Muscle layer of duodenum (tissue), 2 donors: ENCODE data around the gene ATF6.

Experiments
- H3K27ac ChIP-seq: one replicate; pipeline ENCODE4 v1.7.0; 2013; ENCODE audit warnings: mild to moderate bottlenecking, low read length
- H3K27me3 ChIP-seq: one replicate; pipeline ENCODE4 v1.7.0; 2013; ENCODE audit warnings: low read depth, mild to moderate bottlenecking, control low read depth, low read length
- H3K36me3 ChIP-seq, 2 donors: one replicate each; pipeline ENCODE4 v1.7.0; 2013; ENCODE audit warnings: low read length in 2 of 2, control low read depth in 1 of 2, mild to moderate bottlenecking in 1 of 2; ENCODE audit not compliant: insufficient read depth in 2 of 2, control insufficient read depth in 1 of 2
- H3K4me1 ChIP-seq, 2 donors: one replicate each; pipeline ENCODE4 v1.7.0; 2013; ENCODE audit warnings: low read length in 2 of 2, mild to moderate bottlenecking in 2 of 2, control low read depth in 1 of 2, moderate library complexity in 1 of 2; ENCODE audit not compliant: insufficient read depth in 2 of 2, control insufficient read depth in 1 of 2
- H3K4me3 ChIP-seq, 2 donors: one replicate each; pipeline ENCODE4 v1.7.0; 2013; ENCODE audit warnings: low read length in 2 of 2, low read depth in 1 of 2, mild to moderate bottlenecking in 1 of 2
- H3K9me3 ChIP-seq, 2 donors: one replicate each; pipeline ENCODE4 v1.7.0; 2013; ENCODE audit warnings: low read length in 2 of 2, control low read depth in 1 of 2, mild to moderate bottlenecking in 1 of 2; ENCODE audit not compliant: control insufficient read depth in 1 of 2
- donor health status: healthy.

Gene ATF6

DNA sequence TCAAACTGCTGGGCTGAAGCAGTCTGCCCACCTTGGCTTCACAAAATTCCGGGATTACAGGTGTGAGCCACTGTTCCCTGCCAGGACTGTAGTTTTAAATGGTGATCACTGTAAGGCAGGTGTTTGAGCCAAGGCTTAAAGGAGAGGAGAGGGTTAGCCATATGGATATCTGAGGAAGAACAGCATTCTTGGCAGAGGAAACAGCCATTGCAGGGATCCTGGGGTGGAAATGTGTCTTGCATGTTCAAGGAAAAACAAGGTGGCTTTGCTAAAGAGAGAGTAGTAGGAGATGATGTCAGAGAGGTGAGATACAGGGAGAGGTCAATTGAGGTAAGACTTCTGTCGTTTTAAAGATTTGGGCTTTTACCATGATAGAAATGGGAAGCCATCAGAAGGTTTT lies 73.5 kb downstream of the ATF6 start:
- peaks cover 0 to 5% of the 10 kb centered on the region in 2 donors for H3K36me3 ChIP-seq
- H3K27me3 ChIP-seq: no peaks in the 10 kb centered on the region
- H3K27ac ChIP-seq: no peak overlapping the region
- H3K9me3 ChIP-seq: no peaks in the 10 kb centered on the region
- peaks cover 0 to 7% of the 10 kb centered on the region in 2 donors for H3K4me1 ChIP-seq
- no peak overlapping the region for H3K4me3 ChIP-seq

DNA sequence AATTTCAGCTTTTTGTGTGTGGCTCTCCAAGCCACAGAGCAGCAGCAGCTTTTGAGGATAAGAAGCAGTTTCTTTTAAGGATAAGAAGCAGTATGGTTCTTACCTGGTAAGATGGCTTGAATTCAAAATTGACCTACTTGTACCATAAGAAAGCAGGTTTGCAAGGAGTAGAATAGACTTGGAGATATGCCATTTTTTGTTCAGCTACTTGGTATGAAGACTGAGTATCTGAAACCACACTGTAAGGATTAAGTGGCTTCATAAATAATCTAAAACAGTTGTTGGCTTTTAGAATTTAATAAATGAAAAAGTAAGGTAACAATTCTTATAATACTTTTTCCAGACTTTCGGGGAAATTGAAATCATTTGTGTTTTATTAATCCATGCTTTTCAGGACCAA lies 74.2 kb downstream of the ATF6 start:
- Histone ChIP-seq H3K9me3 (no peaks in the 10 kb centered on the region), H3K4me1 (peaks cover 0 to 7% of the 10 kb centered on the region in 2 donors), H3K36me3 (peaks cover 0 to 5% of the 10 kb centered on the region in 2 donors), H3K27me3 (no peaks in the 10 kb centered on the region), H3K27ac (no peak overlapping the region), H3K4me3 (no peak overlapping the region)

DNA sequence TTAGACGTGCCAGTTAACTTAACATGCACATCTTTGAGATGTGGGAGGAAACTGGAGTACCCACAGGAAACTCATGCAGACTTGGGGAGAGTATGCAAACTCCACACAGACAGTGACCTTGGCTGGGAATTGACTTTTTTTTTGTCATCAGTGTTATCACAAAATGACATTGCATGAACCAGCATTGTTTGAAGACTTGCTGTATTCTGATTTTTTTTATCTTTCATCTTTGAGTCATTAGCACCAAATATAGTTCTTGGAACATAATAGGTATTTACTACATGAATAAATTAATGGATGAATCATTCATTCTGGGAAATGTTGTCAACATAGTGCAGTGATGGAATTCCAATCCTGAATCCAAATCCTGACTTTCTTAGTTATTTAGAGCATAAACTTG lies 77.0 kb downstream of the ATF6 start:
- Histone ChIP-seq H3K4me1 (peaks cover 0 to 6% of the 10 kb centered on the region in 2 donors), H3K9me3 (no peaks in the 10 kb centered on the region), H3K36me3 (peaks cover 0 to 5% of the 10 kb centered on the region in 2 donors)

DNA sequence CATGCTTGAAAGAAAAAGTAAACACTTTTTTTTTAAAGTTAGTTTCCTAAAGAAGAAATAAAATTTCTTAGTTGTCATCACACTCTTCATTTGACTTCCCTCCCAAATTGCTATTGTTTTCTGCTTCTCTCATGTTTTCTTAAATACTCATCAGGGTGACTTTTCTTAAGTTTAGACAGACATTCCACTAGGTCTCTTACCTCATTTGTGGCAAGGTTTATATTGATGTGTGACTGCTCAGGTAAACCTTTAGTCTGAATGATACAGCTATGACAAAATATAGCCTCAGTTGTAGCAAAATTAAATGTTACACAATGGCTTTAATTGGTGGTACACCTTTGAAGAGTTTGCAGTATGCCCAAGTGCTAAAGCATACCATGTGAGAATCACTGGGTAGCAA lies 78.6 kb downstream of the ATF6 start:
- no peak overlapping the region for H3K27ac ChIP-seq
- H3K36me3 ChIP-seq: peaks cover 0 to 5% of the 10 kb centered on the region in 2 donors
- no peaks in the 10 kb centered on the region for H3K9me3 ChIP-seq
- H3K27me3 ChIP-seq: no peaks in the 10 kb centered on the region
- no peaks in the 10 kb centered on the region for H3K4me1 ChIP-seq
- H3K4me3 ChIP-seq: no peak overlapping the region

More for the DNA sequence above, 77.0 kb downstream of the ATF6 start:
- H3K27ac ChIP-seq: no peak overlapping the region
- H3K27me3 ChIP-seq: no peaks in the 10 kb centered on the region
- H3K4me3 ChIP-seq: no peak overlapping the region

DNA sequence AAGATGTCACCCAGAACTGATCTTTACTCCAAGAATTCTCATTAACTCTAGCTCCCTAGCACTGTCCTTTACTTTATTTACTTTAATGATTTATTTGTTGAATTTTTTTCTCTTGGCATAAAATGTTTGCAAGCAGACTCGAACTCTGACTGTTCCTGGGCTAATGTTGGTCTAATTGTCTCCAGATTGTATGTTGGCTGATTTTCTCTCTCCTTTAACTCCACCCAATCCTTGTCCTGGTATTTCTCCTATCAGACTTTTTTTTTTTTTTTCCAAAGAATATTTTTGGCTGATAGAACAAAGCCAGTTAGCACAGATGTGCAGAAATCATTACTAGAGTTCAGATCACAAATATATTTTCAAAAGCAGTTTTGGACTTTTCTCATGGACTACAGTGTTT lies 82.6 kb downstream of the ATF6 start:
- no peaks in the 10 kb centered on the region for H3K27me3 ChIP-seq
- H3K9me3 ChIP-seq: no peaks in the 10 kb centered on the region
- H3K36me3 ChIP-seq: peaks cover 3 to 12% of the 10 kb centered on the region in 2 donors
- H3K27ac ChIP-seq: no peak overlapping the region
- no peak overlapping the region for H3K4me3 ChIP-seq
- H3K4me1 ChIP-seq: no peaks in the 10 kb centered on the region

DNA sequence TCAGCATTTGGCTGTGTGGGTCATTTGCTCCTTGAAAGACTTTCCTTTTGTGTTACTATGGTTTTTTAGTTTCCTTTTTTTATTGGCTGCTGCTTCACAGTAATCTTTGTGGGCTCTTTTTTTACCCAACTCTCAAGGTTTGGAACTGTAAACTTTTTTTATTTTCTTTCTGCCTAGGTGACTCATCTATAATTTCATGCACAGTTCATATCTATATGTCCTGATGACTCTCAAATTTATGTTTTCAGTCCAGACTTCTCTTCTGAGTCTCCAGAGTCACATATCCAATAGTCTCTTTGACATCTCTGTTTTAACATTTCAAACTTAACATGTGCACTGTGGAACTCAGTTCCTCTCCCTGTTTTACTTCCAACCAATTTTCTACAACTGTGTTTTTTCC lies 83.4 kb downstream of the ATF6 start:
- no peaks in the 10 kb centered on the region for H3K4me1 ChIP-seq
- peaks cover 11 to 19% of the 10 kb centered on the region in 2 donors for H3K36me3 ChIP-seq
- no peaks in the 10 kb centered on the region for H3K9me3 ChIP-seq
- H3K27ac ChIP-seq: no peak overlapping the region
- H3K27me3 ChIP-seq: no peaks in the 10 kb centered on the region
- no peak overlapping the region for H3K4me3 ChIP-seq

DNA sequence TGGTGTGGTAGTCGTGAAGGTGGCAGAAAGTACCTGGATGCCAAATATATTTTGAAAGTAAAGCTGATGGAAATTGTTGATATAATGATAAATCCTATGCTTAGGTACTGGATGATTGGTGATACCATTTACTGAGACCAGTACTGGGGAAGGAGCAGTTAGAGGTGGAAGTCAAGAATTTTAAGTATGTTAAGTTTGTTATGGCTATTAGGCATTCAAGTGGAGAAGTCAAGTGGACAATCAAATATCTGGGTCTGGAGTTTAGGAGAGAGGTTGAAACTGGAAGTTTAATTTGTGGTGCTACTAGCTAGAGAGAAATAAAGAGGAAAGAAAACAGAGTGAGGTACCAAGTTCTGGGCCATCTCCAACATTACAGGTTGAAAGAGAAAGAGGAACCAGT lies 89.1 kb downstream of the ATF6 start:
- H3K27me3 ChIP-seq: no peaks in the 10 kb centered on the region
- H3K4me1 ChIP-seq: no peaks in the 10 kb centered on the region
- no peaks in the 10 kb centered on the region for H3K9me3 ChIP-seq
- no peak overlapping the region for H3K4me3 ChIP-seq
- H3K27ac ChIP-seq: no peak overlapping the region
- peaks cover 11 to 19% of the 10 kb centered on the region in 2 donors for H3K36me3 ChIP-seq

DNA sequence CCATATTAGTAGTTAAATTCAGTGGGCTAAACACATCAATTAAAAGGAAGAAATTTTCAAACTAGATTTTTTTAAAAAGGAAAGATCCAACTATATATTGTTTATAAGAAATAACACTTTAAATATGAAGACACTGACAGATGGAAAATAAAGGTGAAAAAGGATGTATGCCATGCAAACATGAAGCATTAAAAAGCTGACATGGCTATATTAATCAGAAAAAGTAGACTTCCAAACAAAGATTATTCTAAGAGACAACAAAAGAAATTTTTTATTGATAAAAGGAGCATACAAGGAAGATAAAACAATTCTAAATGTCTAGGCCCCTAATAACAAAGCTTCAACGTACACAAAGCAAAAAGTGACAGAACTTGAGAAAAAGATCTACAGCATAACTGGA lies 92.2 kb downstream of the ATF6 start:
- H3K4me1 ChIP-seq: no peaks in the 10 kb centered on the region
- no peak overlapping the region for H3K4me3 ChIP-seq
- no peak overlapping the region for H3K27ac ChIP-seq
- no peaks in the 10 kb centered on the region for H3K9me3 ChIP-seq
- H3K27me3 ChIP-seq: no peaks in the 10 kb centered on the region
- peaks cover 14 to 19% of the 10 kb centered on the region in 2 donors for H3K36me3 ChIP-seq

DNA sequence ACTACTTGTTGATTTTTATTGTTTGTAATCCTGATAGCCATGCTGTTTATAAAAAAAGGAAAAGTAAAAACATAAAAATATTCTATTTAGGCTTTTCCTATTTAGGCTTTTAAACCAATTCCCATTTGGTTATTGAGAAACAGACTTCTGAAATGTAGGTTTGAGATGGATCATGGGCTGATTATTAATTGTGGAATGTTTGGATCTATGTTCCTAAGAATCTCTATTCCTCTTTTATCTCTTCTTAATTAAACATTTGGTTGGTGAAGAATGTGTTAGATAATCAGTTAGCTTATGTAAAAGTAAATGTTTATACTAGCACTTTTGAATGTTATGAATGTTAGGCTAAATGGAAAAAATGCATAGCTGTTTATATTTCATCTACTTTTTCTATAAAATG lies 97.4 kb downstream of the ATF6 start:
- no peaks in the 10 kb centered on the region for H3K27me3 ChIP-seq
- peaks cover 0 to 18% of the 10 kb centered on the region in 2 donors for H3K36me3 ChIP-seq
- H3K4me3 ChIP-seq: no peak overlapping the region
- H3K4me1 ChIP-seq: peaks cover 0 to 7% of the 10 kb centered on the region in 2 donors
- H3K27ac ChIP-seq: no peak overlapping the region
- no peaks in the 10 kb centered on the region for H3K9me3 ChIP-seq

DNA sequence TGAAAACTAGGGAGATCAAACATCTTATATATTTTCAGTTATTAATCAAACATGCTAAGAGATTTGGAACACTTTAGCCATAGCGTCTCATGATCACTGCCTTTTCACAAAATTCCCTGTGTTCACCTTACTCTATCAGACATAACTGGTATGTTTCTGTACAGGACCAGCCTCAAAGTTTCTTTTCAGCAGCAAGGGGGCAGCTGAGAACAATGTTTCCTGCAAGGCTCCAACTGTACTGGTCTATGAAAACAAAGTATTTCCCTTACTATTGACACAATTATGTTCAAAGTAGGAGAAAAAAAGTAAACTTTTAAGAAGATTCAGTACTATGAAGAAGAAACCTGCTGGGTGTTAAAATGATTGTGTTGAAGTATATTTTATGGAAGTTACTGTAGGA lies 98.5 kb downstream of the ATF6 start:
- H3K36me3 ChIP-seq: peaks cover 0 to 18% of the 10 kb centered on the region in 2 donors
- H3K27ac ChIP-seq: no peak overlapping the region
- no peaks in the 10 kb centered on the region for H3K9me3 ChIP-seq
- H3K4me1 ChIP-seq: peaks cover 0 to 7% of the 10 kb centered on the region in 2 donors
- H3K27me3 ChIP-seq: no peaks in the 10 kb centered on the region
- no peak overlapping the region for H3K4me3 ChIP-seq

DNA sequence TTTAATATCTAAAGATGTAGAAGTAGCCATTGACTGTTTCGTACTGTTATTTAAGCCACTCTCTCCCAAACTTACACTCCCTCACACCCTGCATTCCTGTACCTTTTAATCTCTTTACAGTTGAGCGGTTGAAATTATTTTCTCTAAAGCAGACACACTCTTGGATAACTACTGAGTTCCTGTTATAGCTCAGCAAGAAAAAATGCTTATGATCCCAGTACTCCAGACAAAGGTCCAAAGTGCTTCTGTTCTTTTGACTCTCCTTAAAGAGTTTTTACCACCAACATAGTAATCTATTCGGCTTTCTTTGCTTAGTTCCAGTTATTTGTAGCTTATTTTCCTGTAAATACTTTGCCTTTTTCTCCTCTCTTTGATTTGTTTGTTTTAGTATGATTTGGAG lies 100.1 kb downstream of the ATF6 start:
- Histone ChIP-seq H3K4me3 (no peak overlapping the region), H3K9me3 (no peaks in the 10 kb centered on the region), H3K4me1 (peaks cover 0 to 7% of the 10 kb centered on the region in 2 donors), H3K27me3 (no peaks in the 10 kb centered on the region), H3K27ac (no peak overlapping the region), H3K36me3 (peaks cover 0 to 13% of the 10 kb centered on the region in 2 donors)

DNA sequence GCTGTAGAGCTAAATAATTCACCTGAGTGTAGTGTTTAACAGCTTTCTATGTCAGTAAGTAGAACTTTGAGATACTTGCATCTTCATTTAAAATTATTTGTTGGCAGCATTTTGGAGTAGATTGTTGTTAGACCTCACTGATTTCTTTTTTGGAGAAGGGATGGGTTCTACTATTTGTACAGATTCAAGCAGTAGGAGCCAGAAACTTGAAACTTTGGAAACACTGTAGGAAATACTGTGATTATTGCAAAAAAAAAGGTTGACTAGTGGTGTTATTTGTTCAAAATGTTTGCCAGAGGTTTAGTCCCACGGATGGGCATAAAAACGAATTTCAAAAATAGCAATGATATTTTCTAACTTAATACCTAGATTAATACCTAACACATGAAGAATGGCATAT lies 102.7 kb downstream of the ATF6 start:
- no peaks in the 10 kb centered on the region for H3K9me3 ChIP-seq
- H3K27me3 ChIP-seq: no peaks in the 10 kb centered on the region
- H3K4me1 ChIP-seq: peaks cover 0 to 6% of the 10 kb centered on the region in 2 donors
- H3K27ac ChIP-seq: no peak overlapping the region
- H3K36me3 ChIP-seq: peaks cover 0 to 9% of the 10 kb centered on the region in 2 donors
- H3K4me3 ChIP-seq: no peak overlapping the region
